ENCODE measurements around the gene SLC35B2. TPM values are rescaled to one million over a fixed set of nuclear protein-coding genes. Genes with fewer than 3 reads are reported as not detected.

The SLC35B2 gene
- total RNA-seq, 1 experiment from 2014 or later = 105 TPM

GRCh38 chr6:44224965-44225305, 32.4 kb downstream of the SLC35B2 start:
- ATAC-seq (no peak), DNase-seq (ENCODE audit: low read depth, low spot score) (no peak)
- peak overlapping the region; percentile 91 for H3K27ac ChIP-seq (ENCODE audit: low read length)
- in situ Hi-C loops (cut with HindIII; ENCODE audit: low pct_unique_long_range_greater_than_20kb, low sequenced_read_pairs) = no loop called here
- H3K4me1 ChIP-seq (ENCODE audit: control insufficient read depth, insufficient read depth, low read length) = peaks cover 61% of the 10 kb centered on the region
- POLR2A ChIA-PET = interaction anchor here (0.7 kb wide), 1 partner anchor 18 kb away, joined by 3 read pairs; no protein-coding TSS in a partner anchor
- no peaks in the 10 kb centered on the region for H3K36me3 ChIP-seq (ENCODE audit: control insufficient read depth, insufficient read depth, low read length)
- TF ChIP-seq REST (IDR thresholded peaks at IDR 0.05; ENCODE audit: insufficient read depth in 1 of 2, low read depth in 2 of 2, low read length in 1 of 2) (no peak), SIN3A (IDR thresholded peaks at IDR 0.05; ENCODE audit: borderline replicate concordance, insufficient read depth, low read depth, low read length) (no peak), TCF7L2 (IDR thresholded peaks at IDR 0.05; ENCODE audit: low read depth, low read length) (no peak), POLR2AphosphoS5 (IDR thresholded peaks at IDR 0.05; ENCODE audit: low read depth, low read length) (no peak)
- TF ChIP-seq, protein P1, sequence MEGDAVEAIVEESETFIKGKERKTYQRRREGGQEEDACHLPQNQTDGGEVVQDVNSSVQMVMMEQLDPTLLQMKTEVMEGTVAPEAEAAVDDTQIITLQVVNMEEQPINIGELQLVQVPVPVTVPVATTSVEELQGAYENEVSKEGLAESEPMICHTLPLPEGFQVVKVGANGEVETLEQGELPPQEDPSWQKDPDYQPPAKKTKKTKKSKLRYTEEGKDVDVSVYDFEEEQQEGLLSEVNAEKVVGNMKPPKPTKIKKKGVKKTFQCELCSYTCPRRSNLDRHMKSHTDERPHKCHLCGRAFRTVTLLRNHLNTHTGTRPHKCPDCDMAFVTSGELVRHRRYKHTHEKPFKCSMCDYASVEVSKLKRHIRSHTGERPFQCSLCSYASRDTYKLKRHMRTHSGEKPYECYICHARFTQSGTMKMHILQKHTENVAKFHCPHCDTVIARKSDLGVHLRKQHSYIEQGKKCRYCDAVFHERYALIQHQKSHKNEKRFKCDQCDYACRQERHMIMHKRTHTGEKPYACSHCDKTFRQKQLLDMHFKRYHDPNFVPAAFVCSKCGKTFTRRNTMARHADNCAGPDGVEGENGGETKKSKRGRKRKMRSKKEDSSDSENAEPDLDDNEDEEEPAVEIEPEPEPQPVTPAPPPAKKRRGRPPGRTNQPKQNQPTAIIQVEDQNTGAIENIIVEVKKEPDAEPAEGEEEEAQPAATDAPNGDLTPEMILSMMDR (IDR thresholded peaks at IDR 0.05) = no peak
- no peaks in the 10 kb centered on the region for H3K9me3 ChIP-seq (ENCODE audit: control insufficient read depth, insufficient read depth, low read depth, low read length)
- CTCF ChIA-PET = interaction anchor here (0.6 to 1.4 kb wide), 4 partner anchors 9 to 35 kb away, joined by 3 to 5 read pairs (median 4); no protein-coding TSS in a partner anchor
- no TSS peak for BruUV-seq (replicated peaks)
- H3K4me3 ChIP-seq (ENCODE audit: low read depth in 2 of 2, low read length in 2 of 2) = peak overlapping the region; percentile 55 to 83
- no peaks in the 10 kb centered on the region for H3K27me3 ChIP-seq (ENCODE audit: control insufficient read depth, insufficient read depth, low read length)
- intact Hi-C loops (cut with micrococcal nuclease; ENCODE audit: unreplicated experiment) = loop anchor here (1.0 to 5.0 kb wide), 2 partner anchors 9 to 48 kb away; no protein-coding TSS in a partner anchor

- no peak for DNase-seq (ENCODE audit: low read depth, low spot score)
- ATAC-seq = no peak
- in situ Hi-C loops (cut with HindIII; ENCODE audit: low pct_unique_long_range_greater_than_20kb, low sequenced_read_pairs) (no loop called here), intact Hi-C loops (cut with micrococcal nuclease; ENCODE audit: unreplicated experiment) (loop anchor here (1.0 to 5.0 kb wide), 2 partner anchors 10 to 47 kb away; no protein-coding TSS in a partner anchor)
- BruUV-seq (replicated peaks) = no TSS peak
- TF ChIP-seq REST (IDR thresholded peaks at IDR 0.05; ENCODE audit: insufficient read depth in 1 of 2, low read depth in 2 of 2, low read length in 1 of 2) = no peak
- peak; percentile 68; the same call in 1 of the 2 replicates for TF ChIP-seq SIN3A (IDR thresholded peaks at IDR 0.05; ENCODE audit: borderline replicate concordance, insufficient read depth, low read depth, low read length)
- Histone ChIP-seq H3K9me3 (ENCODE audit: control insufficient read depth, insufficient read depth, low read depth, low read length) (no peaks in the 10 kb centered on the region), H3K27me3 (ENCODE audit: control insufficient read depth, insufficient read depth, low read length) (no peaks in the 10 kb centered on the region), H3K36me3 (ENCODE audit: control insufficient read depth, insufficient read depth, low read length) (no peaks in the 10 kb centered on the region), H3K4me3 (ENCODE audit: low read depth in 2 of 2, low read length in 2 of 2) (peak overlapping the region; percentile 55 to 83), H3K27ac (ENCODE audit: low read length) (peak overlapping the region; percentile 91), H3K4me1 (ENCODE audit: control insufficient read depth, insufficient read depth, low read length) (peaks cover 61% of the 10 kb centered on the region)
- CTCF ChIA-PET = interaction anchor here (0.6 to 1.4 kb wide), 5 partner anchors 10 to 35 kb away, joined by 3 to 7 read pairs (median 4); no protein-coding TSS in a partner anchor
- POLR2A ChIA-PET = interaction anchor here (0.6 to 1.0 kb wide), 3 partner anchors 13 to 31 kb away, joined by 3 read pairs; no protein-coding TSS in a partner anchor
These were observed 33.0 kb downstream of the SLC35B2 start for GRCh38 chr6:44224029-44224964.

Data from Panc1 (cell line).